HepG2 (cell line): Measurements from ENCODE around the gene GATAD2B. TPM values are rescaled to one million over a fixed set of nuclear protein-coding genes. Genes with fewer than 3 reads are reported as not detected.
A peak's percentile ranks its signal among the peaks of the same experiment; 100 is the strongest.

Experiments used
- ATF7-NPFF ChIP-seq: sonication (generic); formaldehyde crosslinking; IDR thresholded peaks from 2 replicates; pipeline ENCODE4 v1.8.1; 2023; ENCODE audit warnings: mild to moderate bottlenecking, low read depth, missing genetic modification reagents, moderate library complexity
- ATRX ChIP-seq: sonication (generic); formaldehyde crosslinking; IDR thresholded peaks from 2 replicates; pipeline ENCODE4 v1.4.0; 2020; ENCODE audit warnings: missing genetic modification reagents, borderline replicate concordance
- FOXK2 ChIP-seq: fragments of 450-650 bp; IDR thresholded peaks from 2 replicates; pipeline ENCODE4 v1.6.1; 2016
- ISX ChIP-seq: sonication (generic); formaldehyde crosslinking; conservative IDR thresholded peaks from 2 replicates; pipeline ENCODE4 v1.5.0; 2020; ENCODE audit warnings: missing genetic modification reagents
- LBX2 ChIP-seq: sonication (generic); formaldehyde crosslinking; IDR thresholded peaks from 2 replicates; pipeline ENCODE4 v1.5.0; 2020; ENCODE audit warnings: missing genetic modification reagents, mild to moderate bottlenecking, borderline replicate concordance
- SMAD3 ChIP-seq: sonication (generic); formaldehyde crosslinking; IDR thresholded peaks from 2 replicates; pipeline ENCODE4 v1.4.0; 2020; ENCODE audit warnings: missing genetic modification reagents
- TAF15 ChIP-seq: fragments of 200-400 bp; formaldehyde crosslinking; IDR thresholded peaks from one replicate; pipeline ENCODE4 v1.6.1; 2018; ENCODE audit warnings: mild to moderate bottlenecking, low read depth, low read length; ENCODE audit not compliant: poor library complexity, severe bottlenecking
- THAP7 ChIP-seq: sonication (generic); formaldehyde crosslinking; IDR thresholded peaks from 2 replicates; pipeline ENCODE4 v1.8.1; 2023; ENCODE audit warnings: mild to moderate bottlenecking, missing genetic modification reagents
- ZMAT5 ChIP-seq: sonication (generic); formaldehyde crosslinking; IDR thresholded peaks from 2 replicates; pipeline ENCODE4 v1.5.0; 2020; ENCODE audit warnings: mild to moderate bottlenecking, low read depth, missing genetic modification reagents, borderline replicate concordance
- ZNF12 ChIP-seq: sonication (generic); formaldehyde crosslinking; IDR thresholded peaks from 2 replicates; pipeline ENCODE4 v1.5.0; 2020; ENCODE audit warnings: missing genetic modification reagents
- ZNF17 ChIP-seq: sonication (generic); formaldehyde crosslinking; IDR thresholded peaks from 2 replicates; pipeline ENCODE4 v1.5.0; 2020; ENCODE audit warnings: mild to moderate bottlenecking, missing genetic modification reagents
- ZNF44 ChIP-seq: sonication (generic); formaldehyde crosslinking; IDR thresholded peaks from 2 replicates; pipeline ENCODE4 v1.5.1; 2020; ENCODE audit warnings: mild to moderate bottlenecking, missing genetic modification reagents
- ZNF569 ChIP-seq: sonication (generic); formaldehyde crosslinking; IDR thresholded peaks from 2 replicates; pipeline ENCODE4 v1.5.0; 2020; ENCODE audit warnings: mild to moderate bottlenecking, missing genetic modification reagents, moderate library complexity, borderline replicate concordance
- ZSCAN31 ChIP-seq: sonication (generic); formaldehyde crosslinking; IDR thresholded peaks from 2 replicates; pipeline ENCODE4 v1.5.0; 2020; ENCODE audit warnings: low read depth, mild to moderate bottlenecking, missing genetic modification reagents
- polyA plus RNA-seq, 8 experiments: library from polyadenylated mRNA; depleted of rRNA in 3 of 8; stranded (reverse) in 7 of 8; unstranded in 1 of 8; fragments of >200 nt; fragmentation: Illumina TruSeq in 4 of 8; extraction: Trizol in 4 of 8; gene quantifications; 2 replicates each; pipeline versions ENCODE4 v1.2.1 to v1.2.3, GENCODE V29; 2011 to 2016; ENCODE audit warnings: low read depth in 4 of 8, missing spikeins in 1 of 8, mixed read lengths in 1 of 8; ENCODE audit not compliant: insufficient read depth in 1 of 8
- total RNA-seq, 5 experiments: library from RNA; depleted of rRNA; stranded (reverse); fragments of >200 nt; fragmentation: Illumina TruSeq; extraction: Trizol; gene quantifications; 2 replicates each; pipeline ENCODE4 v1.2.3, GENCODE V29; 2016; ENCODE audit warnings: low read depth in 1 of 5
- TF ChIP-seq, protein P1 (sequence below): sonication (generic); formaldehyde crosslinking; IDR thresholded peaks from 2 replicates; pipeline ENCODE4 v1.5.1; 2020; ENCODE audit warnings: mild to moderate bottlenecking, missing genetic modification reagents
- TF ChIP-seq, protein P2 (sequence below): sonication (generic); IDR thresholded peaks from 2 replicates; pipeline ENCODE4 v1.6.1; 2016; ENCODE audit warnings: low read depth, borderline replicate concordance
- TF ChIP-seq, protein P3 (sequence below): IDR thresholded peaks from 2 replicates; pipeline ENCODE4 v1.6.1; 2016; ENCODE audit warnings: low read depth
- TF ChIP-seq, protein P4 (sequence below), 2 experiments: sonication (generic) in 1 of 2; formaldehyde crosslinking in 1 of 2; IDR thresholded peaks; 2 replicates each; pipeline versions ENCODE4 v1.5.1 to v1.6.1; 2011 to 2020; ENCODE audit warnings: borderline replicate concordance in 1 of 2, low read depth in 1 of 2, low read length in 1 of 2, mild to moderate bottlenecking in 1 of 2, missing genetic modification reagents in 1 of 2, moderate library complexity in 1 of 2

Gene GATAD2B
- total and polyA plus RNA-seq, 2 of the 13 experiments (the other 11 are each of a cell fraction or from before 2014, with no cell fraction given), result 3.2 to 5.2 TPM

GRCh38 chr1:153958111-153958960 lies 35.6 kb upstream of the GATAD2B start, which contains the start of gene CRTC2 (continued):
- TF ChIP-seq, protein P1, sequence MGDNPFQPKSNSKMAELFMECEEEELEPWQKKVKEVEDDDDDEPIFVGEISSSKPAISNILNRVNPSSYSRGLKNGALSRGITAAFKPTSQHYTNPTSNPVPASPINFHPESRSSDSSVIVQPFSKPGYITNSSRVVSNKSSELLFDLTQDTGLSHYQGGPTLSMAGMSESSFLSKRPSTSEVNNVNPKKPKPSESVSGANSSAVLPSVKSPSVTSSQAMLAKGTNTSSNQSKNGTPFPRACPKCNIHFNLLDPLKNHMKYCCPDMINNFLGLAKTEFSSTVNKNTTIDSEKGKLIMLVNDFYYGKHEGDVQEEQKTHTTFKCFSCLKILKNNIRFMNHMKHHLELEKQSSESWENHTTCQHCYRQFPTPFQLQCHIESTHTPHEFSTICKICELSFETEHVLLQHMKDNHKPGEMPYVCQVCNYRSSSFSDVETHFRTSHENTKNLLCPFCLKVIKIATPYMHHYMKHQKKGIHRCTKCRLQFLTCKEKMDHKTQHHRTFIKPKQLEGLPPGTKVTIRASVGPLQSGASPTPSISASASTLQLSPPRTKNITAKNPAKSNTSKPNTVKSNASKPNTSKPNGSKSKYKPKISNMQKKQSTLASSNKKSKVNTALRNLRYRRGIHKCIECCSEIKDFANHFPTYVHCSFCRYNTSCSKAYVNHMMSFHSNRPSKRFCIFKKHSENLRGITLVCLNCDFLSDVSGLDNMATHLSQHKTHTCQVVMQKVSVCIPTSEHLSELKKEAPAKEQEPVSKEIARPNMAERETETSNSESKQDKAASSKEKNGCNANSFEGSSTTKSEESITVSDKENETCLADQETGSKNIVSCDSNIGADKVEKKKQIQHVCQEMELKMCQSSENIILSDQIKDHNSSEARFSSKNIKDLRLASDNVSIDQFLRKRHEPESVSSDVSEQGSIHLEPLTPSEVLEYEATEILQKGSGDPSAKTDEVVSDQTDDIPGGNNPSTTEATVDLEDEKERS (CRISPR knock-in tag), result no peak
- TF ChIP-seq ATF7-NPFF (CRISPR knock-in tag) (peak; percentile 67; the same call in 1 of the 2 replicates), ZNF44 (CRISPR knock-in tag) (no peak), FOXK2 (peak; percentile 76), ZNF569 (CRISPR knock-in tag) (no peak), ATRX (no peak), ZNF12 (CRISPR knock-in tag) (no peak), ZNF17 (CRISPR knock-in tag) (no peak), ZSCAN31 (CRISPR knock-in tag) (peak; percentile 62; the same call in 1 of the 2 replicates), ISX (CRISPR knock-in tag) (peak; percentile 81; the same call in 1 of the 2 replicates), LBX2 (0 out of 2 replicates have a peak, but pooled peaks have one; percentile 46), TAF15 (no peak), THAP7 (CRISPR knock-in tag) (no peak), ZMAT5 (no peak), SMAD3 (CRISPR knock-in tag) (0 out of 2 replicates have a peak, but pooled peaks have one; percentile 32)
- TF ChIP-seq, protein P2, sequence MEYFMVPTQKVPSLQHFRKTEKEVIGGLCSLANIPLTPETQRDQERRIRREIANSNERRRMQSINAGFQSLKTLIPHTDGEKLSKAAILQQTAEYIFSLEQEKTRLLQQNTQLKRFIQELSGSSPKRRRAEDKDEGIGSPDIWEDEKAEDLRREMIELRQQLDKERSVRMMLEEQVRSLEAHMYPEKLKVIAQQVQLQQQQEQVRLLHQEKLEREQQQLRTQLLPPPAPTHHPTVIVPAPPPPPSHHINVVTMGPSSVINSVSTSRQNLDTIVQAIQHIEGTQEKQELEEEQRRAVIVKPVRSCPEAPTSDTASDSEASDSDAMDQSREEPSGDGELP, result peak; percentile 8; the same call in 1 of the 2 replicates
- TF ChIP-seq, protein P3, sequence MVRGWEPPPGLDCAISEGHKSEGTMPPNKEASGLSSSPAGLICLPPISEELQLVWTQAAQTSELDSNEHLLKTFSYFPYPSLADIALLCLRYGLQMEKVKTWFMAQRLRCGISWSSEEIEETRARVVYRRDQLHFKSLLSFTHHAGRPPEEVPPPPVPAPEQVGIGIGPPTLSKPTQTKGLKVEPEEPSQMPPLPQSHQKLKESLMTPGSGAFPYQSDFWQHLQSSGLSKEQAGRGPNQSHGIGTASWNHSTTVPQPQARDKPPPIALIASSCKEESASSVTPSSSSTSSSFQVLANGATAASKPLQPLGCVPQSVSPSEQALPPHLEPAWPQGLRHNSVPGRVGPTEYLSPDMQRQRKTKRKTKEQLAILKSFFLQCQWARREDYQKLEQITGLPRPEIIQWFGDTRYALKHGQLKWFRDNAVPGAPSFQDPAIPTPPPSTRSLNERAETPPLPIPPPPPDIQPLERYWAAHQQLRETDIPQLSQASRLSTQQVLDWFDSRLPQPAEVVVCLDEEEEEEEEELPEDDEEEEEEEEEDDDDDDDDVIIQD (CRISPR knock-in tag), result no peak
- TF ChIP-seq, protein P4, sequence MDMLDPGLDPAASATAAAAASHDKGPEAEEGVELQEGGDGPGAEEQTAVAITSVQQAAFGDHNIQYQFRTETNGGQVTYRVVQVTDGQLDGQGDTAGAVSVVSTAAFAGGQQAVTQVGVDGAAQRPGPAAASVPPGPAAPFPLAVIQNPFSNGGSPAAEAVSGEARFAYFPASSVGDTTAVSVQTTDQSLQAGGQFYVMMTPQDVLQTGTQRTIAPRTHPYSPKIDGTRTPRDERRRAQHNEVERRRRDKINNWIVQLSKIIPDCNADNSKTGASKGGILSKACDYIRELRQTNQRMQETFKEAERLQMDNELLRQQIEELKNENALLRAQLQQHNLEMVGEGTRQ (IDR thresholded peaks at IDR 0.05; ENCODE audit: low read depth, low read length), result no peak
- TF ChIP-seq, protein P4 (CRISPR knock-in tag; IDR thresholded peaks at IDR 0.05; ENCODE audit: borderline replicate concordance), result no peak
